Measurements from ENCODE around the gene TMEM63C.

The TMEM63C gene

GRCh38 chr14:77259025-77259715 is 77.6 kb downstream of the TMEM63C start:
- TF ChIP-seq, protein P1, sequence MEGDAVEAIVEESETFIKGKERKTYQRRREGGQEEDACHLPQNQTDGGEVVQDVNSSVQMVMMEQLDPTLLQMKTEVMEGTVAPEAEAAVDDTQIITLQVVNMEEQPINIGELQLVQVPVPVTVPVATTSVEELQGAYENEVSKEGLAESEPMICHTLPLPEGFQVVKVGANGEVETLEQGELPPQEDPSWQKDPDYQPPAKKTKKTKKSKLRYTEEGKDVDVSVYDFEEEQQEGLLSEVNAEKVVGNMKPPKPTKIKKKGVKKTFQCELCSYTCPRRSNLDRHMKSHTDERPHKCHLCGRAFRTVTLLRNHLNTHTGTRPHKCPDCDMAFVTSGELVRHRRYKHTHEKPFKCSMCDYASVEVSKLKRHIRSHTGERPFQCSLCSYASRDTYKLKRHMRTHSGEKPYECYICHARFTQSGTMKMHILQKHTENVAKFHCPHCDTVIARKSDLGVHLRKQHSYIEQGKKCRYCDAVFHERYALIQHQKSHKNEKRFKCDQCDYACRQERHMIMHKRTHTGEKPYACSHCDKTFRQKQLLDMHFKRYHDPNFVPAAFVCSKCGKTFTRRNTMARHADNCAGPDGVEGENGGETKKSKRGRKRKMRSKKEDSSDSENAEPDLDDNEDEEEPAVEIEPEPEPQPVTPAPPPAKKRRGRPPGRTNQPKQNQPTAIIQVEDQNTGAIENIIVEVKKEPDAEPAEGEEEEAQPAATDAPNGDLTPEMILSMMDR (conservative IDR thresholded peaks at IDR 0.05; ENCODE audit: low read depth, low read length) = no peak
- no peak for DNase-seq (ENCODE audit: low read depth)
- H3K4me3 ChIP-seq (ENCODE audit: low read depth, low read length) = no peak overlapping the region

DNA sequence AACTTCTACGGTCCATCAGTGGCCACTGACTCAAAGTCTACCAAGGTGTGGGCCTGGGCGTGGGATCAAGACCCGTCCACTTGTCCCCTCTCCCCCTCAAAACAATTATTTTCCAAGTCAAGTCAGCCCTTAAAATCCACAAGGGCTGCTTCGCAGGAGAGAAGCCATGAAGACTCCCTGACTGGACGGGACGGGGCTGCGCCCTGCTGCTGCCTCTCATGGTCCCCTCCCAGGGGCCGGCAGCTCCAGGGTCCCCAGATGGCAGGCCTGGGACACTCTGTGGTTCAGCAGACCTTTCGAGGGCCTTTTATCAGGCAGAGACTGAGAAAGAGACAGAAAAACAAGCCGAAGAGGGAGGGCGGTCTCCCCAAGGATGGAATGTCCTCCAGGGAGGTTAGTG is 78.6 kb downstream of the TMEM63C start:
- TF ChIP-seq, protein P1 (conservative IDR thresholded peaks at IDR 0.05; ENCODE audit: low read depth, low read length) = no peak
- DNase-seq (ENCODE audit: low read depth) = no peak
- H3K4me3 ChIP-seq (ENCODE audit: low read depth, low read length) = no peak overlapping the region

GRCh38 chr14:77260631-77261030 is 79.0 kb downstream of the TMEM63C start:
- DNase-seq (ENCODE audit: low read depth) = peak; percentile 10
- H3K4me3 ChIP-seq (ENCODE audit: low read depth, low read length) = no peak overlapping the region
- TF ChIP-seq, protein P1 (conservative IDR thresholded peaks at IDR 0.05; ENCODE audit: low read depth, low read length) = no peak

GRCh38 chr14:77264466-77265186 is 83.0 kb downstream of the TMEM63C start:
- H3K4me3 ChIP-seq (ENCODE audit: low read depth, low read length) = no peak overlapping the region
- TF ChIP-seq, protein P1 (conservative IDR thresholded peaks at IDR 0.05; ENCODE audit: low read depth, low read length) = no peak
- DNase-seq (ENCODE audit: low read depth) = no peak

GRCh38 chr14:77265187-77265515 is 83.6 kb downstream of the TMEM63C start:
- TF ChIP-seq, protein P1 (conservative IDR thresholded peaks at IDR 0.05; ENCODE audit: low read depth, low read length) = no peak
- no peak overlapping the region for H3K4me3 ChIP-seq (ENCODE audit: low read depth, low read length)
- no peak for DNase-seq (ENCODE audit: low read depth)

GRCh38 chr14:77265561-77266335 is 84.2 kb downstream of the TMEM63C start:
- H3K4me3 ChIP-seq (ENCODE audit: low read depth, low read length) = no peak overlapping the region
- DNase-seq (ENCODE audit: low read depth) = no peak
- TF ChIP-seq, protein P1 (conservative IDR thresholded peaks at IDR 0.05; ENCODE audit: low read depth, low read length) = no peak

Data from choroid plexus epithelial cell (primary cell).